HEK293 (cell line): Measurements from ENCODE around the gene AQP6.
A peak's percentile ranks its signal among the peaks of the same experiment; 100 is the strongest.

Source experiments
- CTCF ChIA-PET: fragments of 350-600 bp; formaldehyde crosslinking; extraction: SDS; loops from one replicate; lab custom pipeline; 2021; ENCODE audit warnings: antibody characterized with exemption; lab: Yijun Ruan, JAX
- POLR2A ChIA-PET: fragments of 300-600 bp; formaldehyde crosslinking; extraction: SDS; loops from one replicate; lab custom pipeline; 2020; ENCODE audit warnings: antibody characterized with exemption, inconsistent platforms; lab: Yijun Ruan, JAX
- H3K27ac ChIP-seq: fragments of 200-500 bp; sonication (Bioruptor generic); 2 replicates; pipeline ENCODE4 v1.5.1; 2014; ENCODE audit warnings: low read depth, low read length, control low read depth, inconsistent platforms; ENCODE audit errors: extremely low read depth
- H3K36me3 ChIP-seq, 2 experiments: fragments of 200-500 bp in 1 of 2; sonication (Bioruptor generic) in 1 of 2; 1 replicate in 1 of 2; 2 replicates in 1 of 2; pipeline ENCODE4 v1.5.1; 2014 to 2017; ENCODE audit warnings: inconsistent platforms in 2 of 2, low read length in 2 of 2; ENCODE audit not compliant: control insufficient read depth in 2 of 2, insufficient read depth in 1 of 2
- H3K4me1 ChIP-seq: fragments of 200-500 bp; sonication (Bioruptor generic); 2 replicates; pipeline ENCODE4 v1.5.1; 2014; ENCODE audit warnings: mild to moderate bottlenecking, low read length, inconsistent platforms; ENCODE audit not compliant: control insufficient read depth, insufficient read depth
- H3K4me3 ChIP-seq: 2 replicates; pipeline ENCODE4 v1.5.1; 2011; ENCODE audit warnings: low read depth, mild to moderate bottlenecking, control low read depth, low read length, moderate library complexity
- H3K9me3 ChIP-seq: fragments of 200-500 bp; sonication (Bioruptor generic); 2 replicates; pipeline ENCODE4 v1.5.1; 2014; ENCODE audit warnings: low read depth, low read length, inconsistent platforms; ENCODE audit not compliant: control insufficient read depth, insufficient read depth
- HOXD13 ChIP-seq: sonication (generic); formaldehyde crosslinking; IDR thresholded peaks from 2 replicates; pipeline ENCODE4 v1.8.0; 2022; ENCODE audit warnings: missing genetic modification reagents, borderline replicate concordance
- KLF7 ChIP-seq: fragments of 450-650 bp; formaldehyde crosslinking; IDR thresholded peaks from 2 replicates; pipeline ENCODE4 v1.5.1; 2016; ENCODE audit warnings: missing biosample characterization, missing genetic modification characterization, borderline replicate concordance
- YY1 ChIP-seq: fragments of 450-650 bp; formaldehyde crosslinking; IDR thresholded peaks from 2 replicates; pipeline ENCODE4 v1.5.1; 2018; ENCODE audit warnings: missing biosample characterization, missing genetic modification characterization
- ZFHX2 ChIP-seq: fragments of 450-650 bp; formaldehyde crosslinking; conservative IDR thresholded peaks from 2 replicates; pipeline ENCODE4 v1.5.1; 2016; ENCODE audit warnings: missing biosample characterization, missing genetic modification characterization
- ZIC2 ChIP-seq: fragments of 450-650 bp; formaldehyde crosslinking; IDR thresholded peaks from 2 replicates; pipeline ENCODE4 v1.5.1; 2016; ENCODE audit warnings: missing biosample characterization, missing genetic modification characterization
- ZNF114 ChIP-seq: fragments of 450-650 bp; formaldehyde crosslinking; IDR thresholded peaks from 2 replicates; pipeline ENCODE4 v1.5.0; 2017; ENCODE audit warnings: missing biosample characterization, missing genetic modification characterization
- ZNF335 ChIP-seq: fragments of 450-650 bp; formaldehyde crosslinking; conservative IDR thresholded peaks from 2 replicates; pipeline ENCODE4 v1.5.1; 2016; ENCODE audit warnings: missing biosample characterization, missing genetic modification characterization
- ZNF366 ChIP-seq: fragments of 450-650 bp; formaldehyde crosslinking; conservative IDR thresholded peaks from 2 replicates; pipeline ENCODE4 v1.5.1; 2016; ENCODE audit warnings: missing biosample characterization, missing genetic modification characterization
- ZNF391 ChIP-seq: fragments of 450-650 bp; formaldehyde crosslinking; IDR thresholded peaks from 2 replicates; pipeline ENCODE4 v1.5.1; 2016; ENCODE audit warnings: low read depth, missing biosample characterization, missing genetic modification characterization, borderline replicate concordance
- ZNF394 ChIP-seq: fragments of 450-650 bp; formaldehyde crosslinking; IDR thresholded peaks from 2 replicates; pipeline ENCODE4 v1.5.1; 2016; ENCODE audit warnings: missing biosample characterization, missing genetic modification characterization, mild to moderate bottlenecking, moderate library complexity, borderline replicate concordance
- ZNF518A ChIP-seq: fragments of 450-650 bp; formaldehyde crosslinking; conservative IDR thresholded peaks from 2 replicates; pipeline ENCODE4 v1.5.1; 2016; ENCODE audit warnings: low read depth, missing biosample characterization, missing genetic modification characterization
- ZNF558 ChIP-seq: fragments of 450-650 bp; formaldehyde crosslinking; IDR thresholded peaks from 2 replicates; pipeline ENCODE4 v1.5.1; 2016; ENCODE audit warnings: missing biosample characterization, missing genetic modification characterization
- ZNF610 ChIP-seq: fragments of 450-650 bp; formaldehyde crosslinking; IDR thresholded peaks from 2 replicates; pipeline ENCODE4 v1.5.1; 2016; ENCODE audit warnings: missing biosample characterization, missing genetic modification characterization, borderline replicate concordance
- ZNF768 ChIP-seq: fragments of 450-650 bp; formaldehyde crosslinking; IDR thresholded peaks from 2 replicates; pipeline ENCODE4 v1.5.1; 2018; ENCODE audit warnings: missing biosample characterization, mild to moderate bottlenecking, missing genetic modification characterization
- ZNF785 ChIP-seq: fragments of 450-650 bp; formaldehyde crosslinking; IDR thresholded peaks from 2 replicates; pipeline ENCODE4 v1.5.1; 2016; ENCODE audit warnings: missing biosample characterization, missing genetic modification characterization
- ZNF791 ChIP-seq: fragments of 450-650 bp; formaldehyde crosslinking; IDR thresholded peaks from 2 replicates; pipeline ENCODE4 v1.5.1; 2016; ENCODE audit warnings: missing biosample characterization, missing genetic modification characterization
- TF ChIP-seq, protein P1 (sequence below): sonication (generic); formaldehyde crosslinking; IDR thresholded peaks from 2 replicates; pipeline ENCODE4 v1.8.1; 2022; ENCODE audit warnings: mild to moderate bottlenecking, moderate library complexity, missing genetic modification reagents

The AQP6 gene

GRCh38 chr12:49930515-49931288 lies 42.0 kb upstream of the AQP6 start:
- H3K9me3 ChIP-seq: no peaks in the 10 kb centered on the region
- no peak overlapping the region for H3K4me3 ChIP-seq
- CTCF ChIA-PET: interaction anchor here (0.5 to 4.8 kb wide), 5 partner anchors 13 to 92 kb away, joined by 4 to 29 read pairs (median 5); no protein-coding TSS in a partner anchor
- TF ChIP-seq, protein P1, sequence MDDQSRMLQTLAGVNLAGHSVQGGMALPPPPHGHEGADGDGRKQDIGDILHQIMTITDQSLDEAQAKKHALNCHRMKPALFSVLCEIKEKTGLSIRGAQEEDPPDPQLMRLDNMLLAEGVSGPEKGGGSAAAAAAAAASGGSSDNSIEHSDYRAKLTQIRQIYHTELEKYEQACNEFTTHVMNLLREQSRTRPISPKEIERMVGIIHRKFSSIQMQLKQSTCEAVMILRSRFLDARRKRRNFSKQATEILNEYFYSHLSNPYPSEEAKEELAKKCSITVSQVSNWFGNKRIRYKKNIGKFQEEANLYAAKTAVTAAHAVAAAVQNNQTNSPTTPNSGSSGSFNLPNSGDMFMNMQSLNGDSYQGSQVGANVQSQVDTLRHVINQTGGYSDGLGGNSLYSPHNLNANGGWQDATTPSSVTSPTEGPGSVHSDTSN: no peak
- TF ChIP-seq ZNF335 (tag by site-specific recombination) (peak; percentile 75), KLF7 (tag by site-specific recombination) (no peak), YY1 (no peak), ZIC2 (tag by site-specific recombination) (no peak)
- no peaks in the 10 kb centered on the region for H3K36me3 ChIP-seq
- no peaks in the 10 kb centered on the region for H3K4me1 ChIP-seq
- no peak overlapping the region for H3K27ac ChIP-seq
- POLR2A ChIA-PET: no interaction called here

- no peak overlapping the region for H3K27ac ChIP-seq
- TF ChIP-seq ZNF785 (tag by site-specific recombination) (no peak), ZNF391 (tag by site-specific recombination) (no peak), ZNF558 (no peak), ZNF394 (tag by site-specific recombination) (no peak), ZNF610 (no peak), ZNF791 (tag by site-specific recombination) (no peak), ZNF768 (tag by site-specific recombination) (no peak), ZNF518A (tag by site-specific recombination) (no peak), ZFHX2 (tag by site-specific recombination) (no peak), ZNF114 (tag by site-specific recombination) (no peak), ZNF366 (tag by site-specific recombination) (no peak), HOXD13 (CRISPR knock-in tag) (no peak)
- TF ChIP-seq, all 188 proteins: peak for 0
- Histone ChIP-seq H3K4me3 (no peak overlapping the region), H3K9me3 (no peaks in the 10 kb centered on the region), H3K36me3 (no peaks in the 10 kb centered on the region), H3K4me1 (no peaks in the 10 kb centered on the region)
- CTCF ChIA-PET: interaction anchor here (0.7 to 3.7 kb wide), 5 partner anchors 8 to 138 kb away, joined by 3 to 11 read pairs (median 3); no protein-coding TSS in a partner anchor
- POLR2A ChIA-PET: no interaction called here
Measured at GRCh38 chr12:49932023-49932422, 40.7 kb upstream of the AQP6 start.
